Fibroblast of mammary gland (primary cell): Measurements from ENCODE around the gene FBXW11.

Source experiments
- DNase-seq: peaks from one replicate; pipeline ENCODE4 v3.0.0-alpha.2; 2010; ENCODE audit warnings: low read depth
- H3K4me3 ChIP-seq: 2 replicates; pipeline ENCODE4 v1.5.1; 2011; ENCODE audit warnings: low read depth, mild to moderate bottlenecking, low read length, moderate library complexity; ENCODE audit not compliant: control insufficient read depth
- TF ChIP-seq, protein P1 (sequence below): conservative IDR thresholded peaks from 2 replicates; pipeline ENCODE4 v1.5.1; 2011; ENCODE audit warnings: low read depth, low read length, inconsistent platforms; ENCODE audit not compliant: control insufficient read depth, insufficient read depth

FBXW11 gene

DNA sequence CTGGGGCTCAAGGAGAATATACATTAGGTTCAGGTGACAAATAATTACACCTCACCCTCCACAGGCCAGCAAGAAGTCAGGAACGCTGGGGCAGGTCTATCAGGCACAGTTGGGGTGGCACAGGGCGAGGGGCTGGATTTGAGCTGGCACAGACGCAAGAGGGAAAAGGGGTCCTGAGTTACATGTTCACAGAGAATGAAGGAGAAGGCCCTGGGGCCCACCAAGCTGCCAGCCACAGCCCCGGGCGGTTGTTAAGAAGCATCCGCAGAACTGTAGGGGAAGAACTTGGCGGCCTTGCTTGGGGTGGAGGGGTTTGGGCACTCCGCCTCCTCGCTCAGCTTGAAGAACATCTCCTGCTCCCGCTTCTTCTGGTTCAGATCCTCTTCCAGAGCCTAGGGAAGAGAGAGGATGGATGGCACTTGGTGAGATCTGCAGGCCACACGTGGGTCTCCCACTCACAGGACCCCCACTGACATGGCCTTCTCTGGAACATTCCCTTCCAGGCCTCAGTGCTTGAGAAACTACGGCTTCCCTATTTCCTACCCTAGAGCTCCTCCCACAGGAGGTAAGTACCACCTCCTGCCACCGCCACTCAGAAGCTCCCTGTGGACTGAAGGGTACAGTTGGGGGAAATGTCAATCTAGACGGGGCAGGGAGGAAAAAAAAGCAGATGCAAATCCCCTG is 38.3 kb upstream of the FBXW11 start:
- DNase-seq, result no peak
- no peak overlapping the region for H3K4me3 ChIP-seq
- TF ChIP-seq, protein P1, sequence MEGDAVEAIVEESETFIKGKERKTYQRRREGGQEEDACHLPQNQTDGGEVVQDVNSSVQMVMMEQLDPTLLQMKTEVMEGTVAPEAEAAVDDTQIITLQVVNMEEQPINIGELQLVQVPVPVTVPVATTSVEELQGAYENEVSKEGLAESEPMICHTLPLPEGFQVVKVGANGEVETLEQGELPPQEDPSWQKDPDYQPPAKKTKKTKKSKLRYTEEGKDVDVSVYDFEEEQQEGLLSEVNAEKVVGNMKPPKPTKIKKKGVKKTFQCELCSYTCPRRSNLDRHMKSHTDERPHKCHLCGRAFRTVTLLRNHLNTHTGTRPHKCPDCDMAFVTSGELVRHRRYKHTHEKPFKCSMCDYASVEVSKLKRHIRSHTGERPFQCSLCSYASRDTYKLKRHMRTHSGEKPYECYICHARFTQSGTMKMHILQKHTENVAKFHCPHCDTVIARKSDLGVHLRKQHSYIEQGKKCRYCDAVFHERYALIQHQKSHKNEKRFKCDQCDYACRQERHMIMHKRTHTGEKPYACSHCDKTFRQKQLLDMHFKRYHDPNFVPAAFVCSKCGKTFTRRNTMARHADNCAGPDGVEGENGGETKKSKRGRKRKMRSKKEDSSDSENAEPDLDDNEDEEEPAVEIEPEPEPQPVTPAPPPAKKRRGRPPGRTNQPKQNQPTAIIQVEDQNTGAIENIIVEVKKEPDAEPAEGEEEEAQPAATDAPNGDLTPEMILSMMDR, result no peak

DNA sequence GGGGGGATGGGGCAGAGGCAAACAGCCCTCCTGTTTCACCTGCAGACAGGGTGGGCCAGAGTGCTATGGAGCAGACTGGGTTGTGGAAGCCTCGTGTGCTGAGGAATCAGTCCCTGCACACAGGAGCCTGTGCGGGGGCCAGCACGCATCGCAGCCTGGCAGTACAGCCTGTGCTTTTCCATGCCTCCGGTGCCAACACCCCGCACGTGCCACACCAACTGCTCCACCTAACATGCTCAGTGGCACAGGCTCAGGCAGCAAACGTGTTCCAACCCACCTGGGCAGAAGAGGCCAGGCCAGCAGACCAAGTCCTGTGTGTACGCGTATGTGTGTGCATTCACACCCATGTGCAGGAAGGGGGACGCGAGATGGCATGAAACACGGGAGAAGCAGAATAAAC is 37.4 kb upstream of the FBXW11 start:
- TF ChIP-seq, protein P1, result no peak
- H3K4me3 ChIP-seq, result no peak overlapping the region
- no peak for DNase-seq

DNA sequence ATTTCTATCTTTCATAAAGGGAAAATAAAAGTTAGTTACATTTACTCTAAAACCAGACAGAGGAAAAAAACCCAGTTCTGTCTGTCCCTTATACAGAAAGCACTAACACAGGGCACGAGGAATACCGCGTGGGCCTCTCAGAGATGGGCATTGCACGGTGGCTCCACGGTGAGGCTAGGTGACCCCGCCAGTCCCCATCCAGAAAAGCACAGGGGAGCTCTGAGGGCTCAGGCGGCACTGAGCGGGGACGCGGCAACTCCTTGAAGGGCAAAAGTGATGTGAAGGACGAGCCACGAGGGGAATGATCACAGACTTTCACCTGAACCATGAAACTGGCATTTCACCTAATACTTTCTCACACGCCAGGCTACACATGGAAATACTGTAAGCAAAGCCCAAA is 35.7 kb upstream of the FBXW11 start:
- no peak overlapping the region for H3K4me3 ChIP-seq
- DNase-seq, result no peak
- TF ChIP-seq, protein P1, result no peak

DNA sequence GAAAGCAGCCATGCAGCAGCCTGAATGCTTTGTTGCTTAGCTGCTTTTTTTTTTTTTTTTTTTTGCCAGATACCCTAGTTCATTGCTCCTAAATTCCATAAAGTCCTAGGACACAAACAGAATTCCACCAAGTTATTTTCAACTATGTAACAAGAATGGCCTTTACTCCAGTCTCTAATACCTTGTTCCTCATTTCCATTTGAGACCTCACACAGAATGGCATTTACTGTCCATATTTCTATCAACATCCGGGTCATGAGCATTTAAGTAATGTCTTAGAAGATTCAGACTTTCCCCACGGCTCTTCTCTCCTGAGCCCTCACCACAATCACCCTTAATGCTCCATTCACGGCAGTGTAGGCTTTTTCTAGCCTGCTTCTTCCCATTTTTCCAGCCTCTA is 31.7 kb upstream of the FBXW11 start:
- no peak for DNase-seq
- H3K4me3 ChIP-seq, result no peak overlapping the region
- TF ChIP-seq, protein P1, result no peak

DNA sequence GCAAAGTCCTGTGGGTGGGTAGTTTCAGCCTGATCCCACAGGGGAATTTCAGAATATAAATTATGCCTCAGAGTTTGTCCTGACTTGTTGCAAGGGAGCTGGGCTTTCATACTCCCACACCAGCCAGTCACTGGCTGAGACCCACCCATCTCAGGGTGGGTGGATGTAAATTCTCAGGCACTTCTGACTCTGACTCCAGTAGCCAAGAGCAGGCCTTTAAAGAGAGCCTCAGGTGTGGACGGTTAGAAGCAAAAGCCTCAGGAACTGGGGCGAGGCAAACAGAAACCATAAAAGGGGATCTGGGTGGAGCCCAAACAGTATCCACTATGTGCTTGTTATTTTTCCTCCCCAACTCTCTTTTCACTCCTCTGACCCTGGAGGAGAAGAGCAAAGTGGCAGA is 28.6 kb upstream of the FBXW11 start:
- TF ChIP-seq, protein P1, result no peak
- no peak overlapping the region for H3K4me3 ChIP-seq
- no peak for DNase-seq

DNA sequence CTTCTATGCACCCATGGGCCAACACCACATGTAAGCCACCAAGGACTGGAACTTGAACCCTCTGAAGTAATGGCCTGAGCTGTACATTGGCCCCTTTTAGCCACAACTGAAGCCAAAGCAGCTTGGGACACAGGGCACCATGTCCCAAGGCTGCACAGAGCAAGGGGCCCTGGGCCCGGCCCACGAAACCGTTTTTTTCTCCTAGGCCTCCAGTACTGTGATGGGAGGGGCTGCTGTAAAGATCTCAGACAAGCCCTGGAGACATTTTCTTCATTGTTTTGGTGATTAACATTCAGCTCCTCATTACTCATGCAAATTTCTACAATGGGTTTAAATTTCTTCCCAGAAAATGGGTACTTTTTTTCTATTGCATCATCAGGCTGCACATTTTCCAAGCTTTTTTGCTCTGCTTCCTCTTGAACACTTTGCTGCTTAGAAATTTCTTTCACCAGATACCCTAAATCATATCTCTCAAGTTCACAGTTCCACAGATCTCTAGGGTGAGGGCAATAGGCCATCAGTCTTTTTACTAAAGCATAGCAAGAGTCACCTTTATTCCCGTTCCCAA is 25.5 kb upstream of the FBXW11 start:
- no peak for DNase-seq
- TF ChIP-seq, protein P1, result no peak
- H3K4me3 ChIP-seq, result no peak overlapping the region
